G401.6 (cell line): ENCODE results near the gene TEKT3.

Experiments used
- FAIRE-seq: peaks from 2 replicates; lab custom pipeline; 2012; peaks lifted over from hg19 to GRCh38; lab: Jason Lieb, UNC

Gene TEKT3

GRCh38 chr17:15349119-15349518 lies 7.7 kb upstream of the TEKT3 start:
- no peak for FAIRE-seq

GRCh38 chr17:15348021-15348420 lies 6.6 kb upstream of the TEKT3 start:
- no peak for FAIRE-seq

GRCh38 chr17:15346066-15346595 lies 4.7 kb upstream of the TEKT3 start:
- FAIRE-seq, result no peak

- no peak for FAIRE-seq
Measured at GRCh38 chr17:15343749-15344148, 2.4 kb upstream of the TEKT3 start.

- FAIRE-seq, result no peak
Measured at GRCh38 chr17:15342460-15342859, 1.1 kb upstream of the TEKT3 start.

GRCh38 chr17:15341966-15342365 lies 569 bp upstream of the TEKT3 start:
- FAIRE-seq, result no peak

GRCh38 chr17:15340966-15341365 lies 431 bp downstream of the TEKT3 start:
- no peak for FAIRE-seq

GRCh38 chr17:15335446-15335845 lies 6.0 kb downstream of the TEKT3 start:
- no peak for FAIRE-seq

GRCh38 chr17:15334266-15334665 lies 7.1 kb downstream of the TEKT3 start:
- FAIRE-seq, result no peak

GRCh38 chr17:15332338-15332737 lies 9.1 kb downstream of the TEKT3 start:
- no peak for FAIRE-seq

GRCh38 chr17:15323131-15323530 lies 18.3 kb downstream of the TEKT3 start:
- no peak for FAIRE-seq

- no peak for FAIRE-seq
Measured at GRCh38 chr17:15321556-15322251, 19.7 kb downstream of the TEKT3 start.

- FAIRE-seq, result no peak
Measured at GRCh38 chr17:15319452-15320010, 21.9 kb downstream of the TEKT3 start.

GRCh38 chr17:15311996-15312395 lies 29.4 kb downstream of the TEKT3 start:
- FAIRE-seq, result no peak

GRCh38 chr17:15309793-15310192 lies 31.6 kb downstream of the TEKT3 start:
- FAIRE-seq, result no peak

- no peak for FAIRE-seq
Measured at GRCh38 chr17:15309236-15309635, 32.2 kb downstream of the TEKT3 start.

- FAIRE-seq, result no peak
Measured at GRCh38 chr17:15308758-15309157, 32.6 kb downstream of the TEKT3 start.

GRCh38 chr17:15307710-15308111 lies 33.7 kb downstream of the TEKT3 start:
- no peak for FAIRE-seq

GRCh38 chr17:15303851-15304250 lies 37.5 kb downstream of the TEKT3 start:
- no peak for FAIRE-seq

GRCh38 chr17:15303268-15303667 lies 38.1 kb downstream of the TEKT3 start:
- no peak for FAIRE-seq

- no peak for FAIRE-seq
Measured at GRCh38 chr17:15301845-15302244, 39.6 kb downstream of the TEKT3 start.

- FAIRE-seq, result no peak
Measured at GRCh38 chr17:15298176-15298575, 43.2 kb downstream of the TEKT3 start.

- no peak for FAIRE-seq
Measured at GRCh38 chr17:15293558-15293957, 47.8 kb downstream of the TEKT3 start.
